ENCODE results near the gene ROBO2.
A peak's percentile ranks its signal among the peaks of the same experiment; 100 is the strongest.

Gene ROBO2

DNA sequence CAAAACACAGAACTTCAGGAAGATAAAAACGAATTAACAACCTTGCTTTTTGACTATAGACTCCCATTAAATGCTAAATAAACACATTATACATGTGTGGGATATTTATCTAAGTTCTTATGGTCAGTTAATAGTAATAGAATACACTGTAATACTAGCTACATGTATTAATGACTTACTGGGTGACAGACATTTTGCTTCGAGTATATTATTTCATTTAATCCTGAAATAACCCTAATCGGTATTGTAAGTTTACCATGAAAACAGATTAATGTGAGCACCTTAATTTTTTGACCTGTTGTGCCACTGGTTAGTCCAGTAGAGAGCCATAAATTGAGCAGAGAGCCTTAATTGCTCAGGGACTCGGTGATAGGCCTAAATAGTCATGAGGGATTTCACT is 151.1 kb downstream of the ROBO2 start:
- DNase-seq, result no peak

- DNase-seq, result no peak
Observed at GRCh38 chr3:77191640-77192039, 151.7 kb downstream of the ROBO2 start.

DNA sequence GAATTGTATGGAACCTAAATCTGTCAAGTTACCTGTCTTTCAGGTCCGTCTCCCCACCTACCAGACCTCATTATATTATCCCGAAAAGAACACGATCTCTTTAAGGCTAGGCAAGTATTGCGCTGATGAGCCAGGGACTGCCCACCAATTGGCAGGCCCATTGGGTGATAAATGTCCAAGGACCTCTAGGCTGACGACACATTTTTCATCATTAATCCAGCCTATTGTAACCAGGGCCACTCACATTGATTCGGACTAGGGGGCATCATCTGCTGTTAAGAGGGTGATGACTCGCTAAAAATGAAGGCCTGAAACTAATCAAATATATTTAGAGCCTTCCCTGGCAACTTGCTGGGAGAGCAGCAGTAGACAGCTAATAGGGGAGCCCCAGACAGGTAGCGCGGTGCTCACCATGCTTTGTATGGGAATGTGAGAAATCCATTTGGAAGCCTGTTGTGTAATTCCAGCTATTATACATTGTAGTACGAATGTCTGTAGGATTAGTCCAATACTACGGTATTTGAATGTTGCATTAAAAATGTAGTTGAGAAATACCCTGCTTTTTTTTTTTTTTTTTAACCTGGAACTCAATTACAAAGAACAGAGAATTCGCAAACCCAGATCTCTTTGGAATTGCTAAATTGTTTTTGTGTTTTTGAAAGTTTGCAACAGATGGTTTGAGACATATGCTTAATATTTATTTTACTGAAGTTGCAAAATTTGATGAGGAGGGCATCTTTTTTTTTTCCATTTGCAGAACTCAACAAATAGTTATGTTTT is 156.1 kb downstream of the ROBO2 start:
- no peak for DNase-seq

GRCh38 chr3:77197408-77197807 is 157.5 kb downstream of the ROBO2 start:
- DNase-seq, result peak; percentile 9

GRCh38 chr3:77203851-77204250 is 164.0 kb downstream of the ROBO2 start:
- DNase-seq, result no peak

DNA sequence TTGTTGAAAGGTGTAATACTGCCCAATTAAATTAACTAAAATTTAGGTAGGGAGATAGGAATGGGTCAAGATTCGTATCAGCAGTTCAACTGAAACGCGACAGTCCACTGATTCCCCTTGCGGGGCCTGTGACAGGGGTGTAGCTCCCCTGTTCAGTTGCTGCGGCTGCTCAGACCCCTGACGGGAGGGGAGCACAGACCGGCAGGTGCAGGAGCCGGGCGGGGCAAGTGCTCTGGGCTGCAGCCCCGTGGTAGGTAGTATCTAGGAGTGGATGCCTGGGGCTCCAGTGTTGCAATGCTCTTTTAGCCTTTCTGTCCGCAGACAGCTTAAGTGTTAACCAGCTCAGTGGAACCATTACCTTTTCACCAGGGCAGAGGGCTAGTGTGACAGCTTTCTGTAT is 164.9 kb downstream of the ROBO2 start:
- DNase-seq, result no peak

- no peak for DNase-seq
Observed at GRCh38 chr3:77207753-77208152, 167.9 kb downstream of the ROBO2 start.

GRCh38 chr3:77222701-77223100 is 182.8 kb downstream of the ROBO2 start:
- no peak for DNase-seq

DNA sequence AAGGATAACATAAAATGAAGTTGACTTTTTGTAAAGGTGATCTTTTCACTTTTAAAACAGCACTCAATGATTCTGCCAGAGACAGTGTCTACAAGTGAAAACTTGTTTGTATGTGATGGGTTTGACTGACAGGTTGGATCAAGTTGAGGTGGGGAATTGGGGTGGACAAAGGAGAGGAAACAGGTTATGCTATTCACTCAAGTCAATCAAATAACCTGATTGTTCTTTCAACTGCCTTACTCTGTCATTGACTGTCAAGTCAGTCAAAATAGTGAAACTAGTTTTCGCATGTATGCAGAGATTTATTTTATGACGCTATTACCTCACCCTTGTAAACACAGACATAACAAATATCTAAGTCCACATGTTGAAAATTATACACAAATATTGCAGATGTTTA is 187.7 kb downstream of the ROBO2 start:
- no peak for DNase-seq

- DNase-seq, result no peak
Observed at GRCh38 chr3:77232557-77232956, 192.7 kb downstream of the ROBO2 start.

DNA sequence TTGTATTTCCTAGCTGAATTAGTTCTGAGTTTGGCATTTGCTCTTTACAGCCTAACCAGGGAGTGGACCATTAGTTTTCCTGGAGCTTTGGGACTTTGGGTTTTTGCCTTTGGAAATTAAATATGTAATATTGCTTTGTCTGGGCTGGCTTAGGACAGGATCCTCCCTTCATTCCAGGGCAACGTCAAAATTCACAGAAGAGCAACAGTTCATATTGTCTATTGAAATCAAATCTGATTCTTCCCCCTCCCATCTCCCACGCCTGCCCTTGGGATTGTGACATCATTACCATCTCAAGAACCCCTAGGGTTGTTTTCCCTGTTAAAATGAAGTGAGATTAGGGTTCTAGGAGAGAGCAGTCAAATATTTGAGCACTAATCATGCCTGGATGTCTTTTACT is 194.1 kb downstream of the ROBO2 start:
- DNase-seq, result no peak

- DNase-seq, result no peak
Observed at GRCh38 chr3:77236118-77236517, 196.2 kb downstream of the ROBO2 start.

DNA sequence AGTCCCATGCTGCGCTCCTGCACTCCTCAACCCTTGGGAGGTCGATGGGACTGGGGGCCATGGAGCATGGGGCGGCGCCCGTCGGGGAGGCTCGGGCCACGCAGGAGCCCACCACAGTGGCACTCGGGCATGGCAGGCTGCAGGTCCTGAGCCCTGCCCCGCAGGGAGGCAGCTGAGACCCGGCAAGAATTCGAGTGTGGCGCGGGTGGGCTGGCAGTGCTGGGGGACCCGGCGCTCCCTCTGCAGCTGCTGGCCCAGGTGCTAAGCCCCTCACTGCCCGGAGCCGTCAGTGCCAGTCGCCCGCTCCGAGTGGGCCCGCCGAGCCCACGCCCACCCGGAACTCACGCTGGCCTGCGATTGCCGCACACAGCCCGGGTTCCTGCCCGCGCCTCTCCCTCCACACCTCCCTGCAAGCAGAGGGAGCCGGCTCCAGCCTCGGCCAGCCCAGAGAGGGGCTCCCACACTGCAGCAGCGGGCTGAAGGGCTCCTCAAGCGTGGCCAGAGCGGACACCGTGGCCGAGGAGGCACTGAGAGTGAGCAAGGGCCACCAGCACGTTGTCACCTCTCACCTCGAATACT is 200.3 kb downstream of the ROBO2 start:
- no peak for DNase-seq

DNA sequence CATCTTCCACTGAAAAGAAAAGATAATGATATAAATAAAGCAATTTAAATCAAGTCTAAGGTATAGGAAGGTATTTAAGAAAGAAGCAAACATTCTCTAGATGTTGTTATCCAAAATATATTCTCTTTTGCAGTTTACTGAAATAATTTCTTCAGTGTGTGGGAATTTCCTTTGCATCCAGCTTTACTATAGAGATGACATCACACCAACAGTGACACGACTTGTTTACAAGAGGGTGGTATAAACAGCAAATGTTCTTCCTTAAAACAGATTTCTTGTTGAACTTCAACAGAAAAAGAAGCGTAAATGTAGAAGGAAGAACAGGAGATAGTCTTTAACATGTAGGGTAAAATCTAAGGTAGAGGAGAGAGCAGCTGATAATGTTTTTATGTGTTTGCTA is 202.5 kb downstream of the ROBO2 start:
- no peak for DNase-seq

GRCh38 chr3:77244981-77245380 is 205.1 kb downstream of the ROBO2 start:
- no peak for DNase-seq

DNA sequence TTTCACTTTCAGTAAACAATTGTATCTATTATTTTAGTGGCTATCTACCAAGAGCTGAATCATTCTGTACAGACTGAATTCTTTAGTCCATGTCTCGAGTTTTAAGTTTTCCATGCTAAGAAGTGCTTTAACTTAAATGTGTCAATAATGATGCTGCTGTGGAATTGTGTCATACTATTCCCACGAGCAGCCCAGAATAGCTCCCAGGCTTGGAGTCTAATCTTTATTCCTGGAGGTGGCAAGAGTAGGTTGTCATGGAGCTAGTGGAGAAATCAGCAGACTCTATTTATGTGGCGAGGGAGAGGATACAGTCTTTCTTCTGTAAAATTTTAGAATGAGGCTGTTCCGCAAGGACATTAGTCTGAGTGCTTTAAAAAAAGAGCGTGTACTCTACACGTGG is 207.2 kb downstream of the ROBO2 start:
- no peak for DNase-seq

DNA sequence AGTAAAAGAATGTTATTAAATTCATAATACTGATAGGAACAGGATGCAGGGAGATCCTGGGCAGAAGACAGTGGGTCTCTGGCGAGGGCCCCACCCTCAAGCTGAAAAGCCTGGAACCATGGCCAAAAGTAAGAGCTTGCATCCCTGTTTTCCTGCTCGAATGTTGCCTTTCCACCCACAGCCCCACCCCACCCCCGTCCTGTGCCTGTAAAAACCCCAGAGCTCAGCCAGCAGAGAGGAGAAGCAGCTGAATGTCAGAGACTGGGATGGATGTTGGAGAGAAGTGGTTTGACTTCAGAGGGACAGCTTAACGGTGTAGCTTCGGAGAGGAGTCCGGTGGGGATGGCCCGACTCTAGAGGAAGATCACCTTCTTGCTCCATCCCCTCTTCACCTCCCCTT is 207.9 kb downstream of the ROBO2 start:
- DNase-seq, result no peak

DNA sequence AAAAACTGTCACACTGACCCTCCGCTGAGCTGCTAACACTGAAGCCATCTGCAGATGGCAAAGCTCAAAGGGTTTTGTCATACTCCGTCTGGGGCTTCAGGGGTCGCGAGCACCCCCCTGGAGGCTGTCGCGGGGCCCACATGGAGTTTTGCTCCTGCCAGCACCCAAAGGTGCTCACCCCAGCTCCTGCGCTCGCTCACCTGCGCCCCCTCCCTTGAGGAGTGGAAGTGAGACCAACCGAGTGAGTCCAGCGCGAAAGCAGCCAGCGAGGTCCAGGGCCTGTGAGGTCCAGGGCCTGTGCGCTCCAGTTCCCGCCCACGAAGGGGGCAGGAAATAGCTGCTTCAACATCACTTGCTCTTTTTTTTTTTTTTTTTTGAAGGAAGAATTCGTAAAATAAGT is 208.5 kb downstream of the ROBO2 start:
- no peak for DNase-seq

DNA sequence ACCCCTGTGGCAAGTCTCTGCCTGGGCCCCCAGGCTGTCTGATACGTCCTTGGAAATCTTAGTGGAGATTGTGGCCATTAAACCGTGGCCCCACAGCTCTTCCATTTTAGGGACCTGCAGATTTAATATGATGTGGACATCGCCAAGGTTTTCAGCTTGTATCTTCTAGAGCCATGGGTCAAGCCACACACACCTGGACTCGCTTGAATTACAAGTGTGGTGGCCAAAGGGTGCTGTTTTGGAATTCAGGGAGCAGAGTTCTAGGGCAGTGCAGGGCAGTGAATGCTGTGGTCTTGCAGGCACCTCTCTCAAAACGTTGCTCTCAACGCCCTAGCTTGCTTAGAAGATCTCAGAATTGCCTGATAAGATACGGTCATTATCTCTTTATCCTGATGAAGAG is 211.2 kb downstream of the ROBO2 start:
- no peak for DNase-seq

- DNase-seq, result peak; percentile 68
Observed at GRCh38 chr3:77254967-77255831, 215.3 kb downstream of the ROBO2 start.

DNA sequence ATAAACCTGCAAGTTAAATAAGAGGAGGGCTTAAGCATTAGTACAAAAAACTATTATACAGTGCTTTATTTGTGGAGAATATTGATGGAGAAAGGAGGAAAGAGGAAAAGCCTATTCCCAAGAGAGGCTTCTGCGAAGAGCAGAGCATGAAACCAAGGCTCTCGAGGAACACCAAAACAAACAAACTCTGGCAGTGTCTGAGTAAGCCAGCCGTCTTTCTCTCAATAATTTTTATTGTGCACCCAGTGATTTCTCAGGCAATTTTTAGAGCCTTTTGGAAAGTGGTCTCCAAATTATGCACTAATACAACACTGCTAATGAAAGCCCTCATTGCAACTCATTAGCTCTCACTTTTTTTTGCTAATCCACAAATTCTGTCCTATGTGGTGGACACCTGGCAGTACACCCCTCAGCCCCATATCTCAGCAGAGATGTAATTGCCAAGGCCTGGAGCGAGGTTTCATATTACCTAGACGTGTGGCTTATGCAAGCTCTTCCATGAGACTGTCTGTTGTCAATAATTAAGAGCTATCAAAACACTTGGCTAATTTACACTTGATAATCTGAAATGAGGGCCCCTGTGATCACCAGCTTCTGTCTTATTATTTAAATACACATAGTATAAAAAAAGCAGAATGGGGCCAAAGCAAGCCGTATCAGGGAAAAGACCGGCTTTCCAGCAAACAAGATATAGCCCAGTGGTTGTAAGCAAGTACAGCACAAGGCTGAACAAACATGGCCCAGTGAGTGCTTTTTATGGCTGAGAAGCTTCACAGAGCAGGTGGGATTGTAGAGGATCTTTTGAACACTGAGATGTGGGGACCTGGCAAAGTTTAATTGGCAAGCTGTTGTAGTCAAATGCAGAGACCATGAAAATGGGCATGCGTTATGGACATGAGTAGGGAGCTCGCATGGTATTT is 216.9 kb downstream of the ROBO2 start:
- DNase-seq, result no peak

DNA sequence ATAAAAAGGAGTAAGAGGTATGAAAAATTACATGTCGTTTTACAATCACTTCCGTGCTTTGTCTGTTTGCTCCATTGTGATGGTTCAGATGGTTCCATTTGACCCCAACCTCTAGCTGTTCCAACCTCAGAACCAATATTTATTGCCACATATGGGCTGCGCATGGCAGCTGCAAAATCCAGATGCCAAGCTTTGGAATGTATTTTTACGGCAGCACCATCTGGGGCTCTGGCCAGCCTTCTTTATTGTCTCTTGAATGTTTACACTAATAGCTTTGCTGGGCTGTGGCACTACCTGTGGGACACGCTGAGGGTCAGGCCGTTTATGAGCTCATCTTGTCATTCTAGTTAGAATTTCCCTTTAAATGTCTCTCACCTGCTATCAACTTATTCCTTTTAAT is 219.8 kb downstream of the ROBO2 start:
- DNase-seq, result no peak

GRCh38 chr3:77262361-77262760 is 222.5 kb downstream of the ROBO2 start:
- DNase-seq, result no peak

Measured in suppressor macrophage treated with lipopolysaccharide for 4 hours (primary cell).